GM18505 (cell line): Measurements from ENCODE around the gene AMPD3.

Experiments used
- ATAC-seq: cut with Tn5 transposase; IDR thresholded peaks from one replicate; pipeline ENCODE4 v1.9.1; 2021; ENCODE audit not compliant: unreplicated experiment
- POLR2A ChIP-seq: IDR thresholded peaks from 4 replicates; pipeline ENCODE4 v1.6.1; 2011; ENCODE audit warnings: borderline replicate concordance; ENCODE audit not compliant: insufficient read depth, insufficient read length; ENCODE audit errors: extremely low read depth

AMPD3 gene

DNA sequence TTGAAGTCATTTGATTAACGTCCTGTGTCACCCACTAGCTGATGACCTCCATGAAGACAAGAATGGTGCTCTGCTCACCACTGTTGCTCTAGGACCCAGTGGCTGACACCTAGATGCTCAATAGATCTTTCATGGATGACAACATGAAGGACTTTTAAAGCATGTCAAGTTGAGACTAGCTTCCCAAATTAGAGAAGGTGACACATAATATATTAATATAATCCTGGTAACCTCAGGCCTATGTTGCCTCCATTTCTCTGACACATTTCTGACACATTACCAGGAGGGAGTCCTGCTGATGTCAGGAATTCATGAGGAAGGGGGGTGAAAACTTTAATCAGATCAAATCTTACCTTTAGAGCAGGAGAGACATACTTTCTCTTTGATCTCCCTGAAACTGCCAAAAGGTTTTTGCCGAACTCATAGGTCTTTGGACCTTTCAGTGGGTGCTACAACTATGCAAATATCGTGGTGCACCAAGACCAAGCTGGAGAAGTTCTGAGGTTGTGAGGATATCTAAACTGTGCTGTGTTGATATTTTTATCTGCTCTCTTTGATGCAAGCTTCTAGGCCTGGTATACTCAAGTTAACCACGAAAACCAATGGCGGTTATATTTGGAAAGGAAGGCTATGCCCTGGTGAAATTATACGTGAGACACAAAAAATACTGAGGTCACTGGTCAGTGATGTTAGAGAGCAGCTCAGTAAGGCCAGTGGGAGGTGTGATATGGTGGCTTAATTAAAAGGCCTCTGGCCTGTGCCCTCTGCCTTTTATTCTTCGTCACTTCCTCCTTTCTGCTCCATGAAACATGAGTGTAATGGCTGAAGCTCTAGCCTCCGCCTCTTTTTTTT lies 13.2 kb upstream of the AMPD3 start:
- TF ChIP-seq POLR2A, result no peak
- peak; percentile 88 for ATAC-seq

DNA sequence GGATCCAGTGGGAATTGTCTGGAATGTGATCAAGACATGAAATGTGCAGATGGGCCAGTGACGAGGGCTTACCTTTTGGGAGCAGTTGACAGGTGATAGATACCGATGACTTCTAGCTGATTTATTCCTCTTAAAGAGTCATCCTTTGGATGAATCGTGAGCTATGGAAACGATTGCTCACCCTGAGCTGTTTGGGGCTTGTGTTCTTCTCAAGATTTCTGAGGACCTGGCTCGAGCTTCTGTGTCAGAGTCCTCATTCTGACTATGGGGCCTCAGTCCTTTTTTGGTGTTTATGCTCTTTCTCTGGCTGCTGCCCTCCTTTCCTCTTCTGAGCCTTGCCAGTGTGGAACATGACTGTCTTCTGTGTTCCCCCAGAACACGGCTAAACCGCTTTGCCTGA lies 11.9 kb upstream of the AMPD3 start:
- ATAC-seq, result no peak
- no peak for TF ChIP-seq POLR2A

DNA sequence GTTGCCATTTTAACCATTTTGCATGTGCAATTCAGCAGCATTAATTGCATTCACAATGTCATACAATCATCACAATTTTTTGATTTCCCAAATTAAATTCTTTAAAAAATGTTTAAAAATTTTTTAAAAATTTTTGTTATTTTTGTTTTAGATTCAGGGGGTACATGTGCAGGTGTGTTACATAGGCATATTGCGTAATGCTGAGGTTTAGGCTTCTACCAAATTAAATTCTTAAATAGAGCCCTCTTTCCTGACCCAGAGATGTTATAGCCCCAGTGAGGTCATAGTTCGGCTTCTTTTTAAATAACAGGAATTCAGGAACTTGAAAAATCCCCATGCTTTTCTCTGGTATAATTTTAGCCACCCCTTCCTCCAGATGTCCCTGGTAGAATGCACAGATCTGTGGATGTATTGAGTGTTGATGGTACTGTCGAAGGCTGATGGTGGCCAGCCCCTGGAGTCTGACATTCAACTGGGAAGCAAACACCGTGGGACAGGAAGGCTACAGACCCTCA lies 11.3 kb upstream of the AMPD3 start:
- ATAC-seq, result no peak
- no peak for TF ChIP-seq POLR2A

DNA sequence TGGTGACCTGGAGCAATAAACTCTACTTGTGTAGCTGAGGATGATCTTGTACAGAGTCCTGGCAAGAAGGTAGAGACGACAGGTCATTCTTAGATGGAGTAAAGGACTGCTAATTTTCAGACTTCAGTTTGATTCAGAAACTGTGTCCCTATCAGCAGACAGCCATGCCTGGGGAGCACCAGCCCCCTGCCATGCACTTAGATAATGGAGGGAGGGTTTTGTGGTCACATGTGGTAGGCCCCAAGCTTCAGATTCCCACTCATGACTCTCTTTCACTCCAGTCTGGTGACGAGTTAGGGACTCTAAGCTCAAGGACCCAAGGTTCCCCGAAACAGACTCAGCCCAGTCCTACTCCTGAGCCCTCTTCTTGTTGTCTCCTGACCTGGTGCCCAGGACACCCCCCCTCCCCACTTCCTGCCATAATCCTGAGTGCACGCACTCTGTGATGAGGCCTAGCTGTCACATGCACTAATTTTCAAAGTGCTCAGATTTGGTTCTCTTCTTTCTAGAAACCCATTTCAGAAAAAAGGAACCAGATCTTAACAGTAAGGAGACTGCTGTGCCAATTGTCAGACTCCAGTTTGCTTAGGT lies 10.2 kb upstream of the AMPD3 start:
- no peak for TF ChIP-seq POLR2A
- ATAC-seq, result no peak

DNA sequence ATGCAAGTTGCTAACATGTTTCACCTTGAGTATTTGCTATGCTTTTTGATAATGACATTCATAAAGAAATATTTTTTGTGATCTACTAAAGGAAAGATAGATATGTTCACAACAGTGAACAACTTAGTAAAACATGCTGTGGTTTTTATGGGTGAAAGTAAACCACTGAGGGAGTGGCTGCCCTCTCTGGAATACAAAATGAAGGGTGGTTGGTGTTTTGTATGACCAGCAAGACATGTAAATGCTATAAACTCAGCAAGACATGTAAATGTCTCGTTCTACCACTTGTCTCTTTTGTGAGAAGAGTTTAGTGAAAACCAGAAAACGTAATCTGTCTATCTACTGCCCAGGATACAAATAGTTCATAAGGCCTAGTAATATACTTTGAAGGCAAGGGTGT lies 7.6 kb upstream of the AMPD3 start:
- ATAC-seq, result no peak
- TF ChIP-seq POLR2A, result no peak

DNA sequence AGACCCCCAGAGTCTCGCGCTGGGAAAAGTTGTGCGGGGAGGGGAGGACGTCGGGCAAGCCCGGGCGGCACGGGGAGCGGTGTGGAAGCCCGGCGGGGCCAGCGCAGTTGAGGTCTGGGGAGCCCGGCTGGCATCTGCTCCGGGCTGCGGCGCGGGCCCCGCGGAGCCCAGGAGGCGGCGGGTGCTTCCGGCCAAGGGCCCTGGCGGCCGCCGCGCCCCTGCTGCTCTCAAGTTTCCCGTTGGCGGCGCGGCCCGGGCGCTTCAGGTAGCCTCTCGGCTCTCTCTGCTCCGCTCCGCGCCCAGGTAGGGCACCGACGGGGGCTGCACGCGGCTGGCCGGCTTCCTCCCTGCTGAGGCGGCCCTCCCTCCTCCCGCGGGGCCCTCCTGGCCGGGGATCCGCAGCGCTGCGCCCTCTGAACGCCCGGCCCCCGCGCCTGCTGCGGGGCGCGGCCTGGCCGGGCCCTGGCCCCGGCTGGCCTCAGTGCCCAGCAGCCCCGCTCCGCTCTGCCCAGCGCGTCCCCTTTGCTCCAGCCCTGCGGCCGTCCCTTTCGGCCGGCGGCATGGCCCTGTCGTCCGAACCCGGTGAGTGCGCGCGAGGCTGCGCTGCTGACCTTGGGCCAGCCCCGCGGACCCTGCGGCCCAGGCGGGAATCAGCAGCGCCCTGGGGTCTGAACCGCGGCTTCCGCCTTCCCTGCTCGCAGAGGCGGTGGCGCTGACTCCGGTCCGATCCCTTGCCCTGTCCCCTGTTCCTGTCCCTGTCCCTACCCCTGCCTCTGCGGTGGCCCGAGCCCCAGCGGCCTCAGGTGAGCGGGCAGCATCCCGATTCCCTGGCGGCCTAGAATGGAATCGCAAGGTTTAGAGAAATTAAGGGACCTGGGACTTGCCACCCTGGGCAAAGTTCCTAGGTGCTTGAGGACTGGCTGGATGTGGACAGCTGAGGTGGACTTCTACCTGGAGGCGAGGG lies 4.3 kb upstream of the AMPD3 start:
- TF ChIP-seq POLR2A, result peak; percentile 46
- no peak for ATAC-seq

DNA sequence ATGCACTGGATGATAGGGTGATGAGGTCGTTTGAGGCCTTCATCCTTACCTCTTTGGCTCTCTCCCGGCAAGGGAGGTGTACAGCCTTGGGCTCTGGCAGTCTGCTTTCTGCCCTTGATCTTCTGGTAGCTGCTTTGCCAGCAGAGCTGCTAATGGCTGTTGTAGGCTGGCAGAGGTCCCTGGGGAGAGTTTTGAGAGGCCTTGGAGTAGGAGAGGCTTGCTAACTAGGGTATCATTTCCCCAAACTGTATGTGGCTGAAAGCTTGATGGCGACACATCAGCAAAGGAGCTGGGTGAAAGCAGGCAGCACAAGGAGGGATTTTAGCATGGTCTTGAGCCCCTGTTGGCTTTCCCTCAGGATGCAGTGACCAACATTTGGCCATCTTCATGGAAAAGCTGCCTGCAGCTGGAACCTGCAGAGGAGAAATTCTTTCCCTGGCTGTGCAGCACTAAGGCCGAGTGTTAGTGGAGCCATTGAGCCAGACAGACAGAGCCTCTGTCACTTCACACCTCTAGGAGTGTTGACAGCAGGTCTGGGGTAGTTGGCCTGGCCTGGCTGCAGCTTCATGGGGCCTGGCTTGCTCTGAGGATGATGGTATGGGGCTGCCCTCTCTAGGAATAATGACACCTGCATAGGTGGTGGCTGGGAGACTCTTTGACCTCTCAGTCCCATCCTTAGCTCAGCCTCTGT lies 3.5 kb upstream of the AMPD3 start:
- no peak for ATAC-seq
- no peak for TF ChIP-seq POLR2A

DNA sequence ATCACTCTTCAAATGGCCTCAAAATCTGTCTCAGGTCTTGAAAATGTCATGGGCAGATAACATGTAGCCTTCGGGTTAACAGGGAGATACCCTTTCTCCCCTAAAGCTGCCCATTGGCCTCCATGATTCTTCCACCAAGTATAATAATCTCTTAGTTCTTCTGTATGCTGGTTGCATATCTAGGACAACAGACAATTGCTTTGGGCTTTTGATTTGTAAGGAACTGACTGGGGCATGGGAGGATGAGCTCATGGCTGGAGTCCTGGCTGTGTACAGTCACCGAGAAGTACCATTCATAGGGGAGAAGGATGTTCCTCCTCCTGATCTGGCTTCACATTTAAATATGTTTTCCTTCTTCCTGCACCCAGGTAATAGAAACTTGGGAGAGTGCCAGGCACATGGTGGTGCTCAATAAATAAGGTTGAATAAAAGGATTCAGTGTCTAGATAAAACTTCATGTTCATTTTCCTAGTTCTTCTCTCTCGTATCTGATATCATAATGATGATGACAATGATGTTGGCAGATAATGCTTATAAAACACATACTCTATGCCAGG lies 2.8 kb upstream of the AMPD3 start:
- ATAC-seq, result no peak
- TF ChIP-seq POLR2A, result no peak

DNA sequence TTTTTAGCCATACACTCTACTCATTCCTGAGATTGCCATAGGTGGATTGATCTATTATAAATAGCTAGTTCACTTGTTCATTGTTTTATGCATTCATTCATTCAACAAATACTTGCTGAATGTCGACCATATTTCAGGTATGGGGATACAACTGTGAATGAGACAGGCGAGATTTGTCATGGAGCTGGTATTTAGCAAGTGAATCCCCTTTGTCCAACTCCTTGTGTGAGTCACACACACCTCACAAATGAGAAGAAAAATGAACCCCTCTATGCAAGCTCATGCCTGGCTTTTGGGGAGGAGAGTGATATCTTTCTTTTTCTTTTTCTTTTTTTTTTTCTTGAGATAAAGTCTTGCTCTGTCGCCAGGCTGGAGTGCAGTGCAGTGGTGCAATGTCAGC lies 1.8 kb upstream of the AMPD3 start:
- no peak for ATAC-seq
- TF ChIP-seq POLR2A, result no peak

DNA sequence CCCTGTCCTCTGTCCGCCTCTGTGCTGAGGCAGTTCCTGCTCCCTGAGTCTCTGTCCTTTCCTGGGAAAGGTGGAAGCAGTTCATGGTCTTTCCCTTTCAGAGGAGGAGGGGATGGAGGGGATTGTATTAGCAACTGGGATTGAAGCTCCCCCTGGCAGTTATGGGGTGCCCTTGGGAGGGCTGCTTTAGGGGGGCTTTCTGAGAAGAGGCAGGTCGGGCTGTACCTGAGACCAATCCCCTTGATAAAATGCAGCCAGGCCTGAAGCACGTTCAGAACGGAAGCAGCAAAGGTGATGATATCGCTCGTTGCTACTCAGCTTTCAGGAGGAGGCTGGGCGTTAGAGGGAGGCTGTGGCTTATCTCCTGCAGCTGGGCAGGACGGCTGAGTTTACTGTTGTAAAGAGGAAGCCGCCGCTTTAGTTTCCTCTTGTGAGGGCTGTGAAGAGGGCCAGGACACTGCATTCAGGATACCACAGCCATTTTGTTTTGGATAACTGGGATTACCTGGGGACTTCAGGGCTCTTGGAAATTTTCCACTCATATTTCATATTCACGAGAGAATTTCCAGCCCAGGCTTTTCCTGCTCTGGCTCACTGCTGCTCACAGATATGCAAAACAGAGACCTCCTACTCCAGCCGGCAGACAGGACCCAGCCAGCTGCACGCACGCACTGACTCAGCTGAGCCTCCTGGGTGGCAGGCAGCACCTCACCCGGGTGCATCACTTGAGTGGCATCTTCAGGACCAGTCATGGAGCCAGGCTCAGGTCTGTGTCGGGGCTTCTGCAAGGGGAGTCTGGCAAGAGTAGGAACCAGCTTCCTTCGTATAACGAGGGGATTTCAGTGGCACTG lies 798 bp downstream of the AMPD3 start:
- ATAC-seq, result peak; percentile 46
- TF ChIP-seq POLR2A, result peak; percentile 75

DNA sequence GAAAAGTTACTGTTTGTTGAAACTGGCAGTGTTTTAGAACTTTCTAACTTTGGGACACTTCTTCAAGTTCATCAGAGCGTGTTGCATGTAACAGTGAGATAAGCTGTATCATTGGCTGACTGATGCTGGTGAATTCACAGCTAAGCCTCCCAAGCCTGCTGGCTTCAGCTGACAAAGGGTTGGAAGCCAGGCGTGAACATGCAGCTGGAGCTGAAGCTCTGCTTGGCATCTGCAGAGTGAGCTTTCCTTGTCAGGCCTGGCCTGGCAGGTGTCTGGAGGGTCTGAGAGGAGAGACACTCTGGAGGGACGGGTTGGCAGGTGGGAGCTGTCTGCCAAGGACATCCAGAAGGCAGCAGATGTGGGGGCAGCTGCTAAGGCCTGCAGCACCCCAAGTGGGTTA lies 1.5 kb downstream of the AMPD3 start:
- TF ChIP-seq POLR2A, result no peak
- no peak for ATAC-seq

DNA sequence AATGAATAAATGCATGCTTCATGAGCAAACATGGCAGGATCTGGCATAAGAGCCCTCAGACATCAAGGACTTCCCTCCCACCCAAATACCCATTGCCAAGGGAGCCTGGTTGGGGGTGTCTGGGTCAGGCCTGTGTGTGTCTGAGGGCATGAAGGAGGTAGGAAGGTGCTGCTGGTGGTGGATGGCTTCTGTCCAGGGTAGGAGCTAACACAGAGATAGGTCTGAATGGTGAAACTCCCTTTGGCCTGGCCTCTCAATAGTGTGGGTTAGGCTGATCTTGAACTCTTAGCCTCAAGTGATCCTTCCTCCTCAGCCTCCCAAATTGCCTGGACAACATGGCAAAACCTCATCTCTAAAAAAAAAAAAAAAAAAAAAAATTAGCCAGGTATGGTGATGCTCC lies 2.8 kb downstream of the AMPD3 start:
- no peak for TF ChIP-seq POLR2A
- no peak for ATAC-seq
